Ovary (tissue), 9 donors: Measurements from ENCODE around the gene DIPK1B. TPM values are rescaled to one million over a fixed set of nuclear protein-coding genes. Genes with fewer than 3 reads are reported as not detected.

Source experiments
- DNase-seq, 5 donors: peaks; one replicate each; pipeline ENCODE4 v3.0.0-alpha.2; 2019 to 2020
- H3K27ac ChIP-seq, 2 donors: fragments of 200-600 bp; one replicate each; pipeline versions ENCODE4 v1.5.1 to v1.8.0; 2019 to 2022
- H3K27me3 ChIP-seq: fragments of 200-600 bp; one replicate; pipeline ENCODE4 v1.8.0; 2022
- H3K36me3 ChIP-seq: fragments of 200-600 bp; sonication (generic); one replicate; pipeline ENCODE4 v1.5.1; 2019
- H3K4me1 ChIP-seq: one replicate; pipeline ENCODE4 v1.8.1; 2013; ENCODE audit warnings: mild to moderate bottlenecking, moderate library complexity; ENCODE audit not compliant: insufficient read depth
- H3K4me3 ChIP-seq: fragments of 200-600 bp; sonication (generic); one replicate; pipeline ENCODE4 v1.5.1; 2017
- H3K9me3 ChIP-seq, 2 donors: fragments of 200-600 bp in 1 of 2; sonication (generic) in 1 of 2; one replicate each; pipeline versions ENCODE4 v1.5.1 to v1.8.1; 2013 to 2019; ENCODE audit warnings: mild to moderate bottlenecking in 1 of 2, moderate library complexity in 1 of 2
- CTCF ChIP-seq, 3 donors: fragments of 450-650 bp in 2 of 3; fragments of 200-600 bp in 1 of 3; IDR thresholded peaks; one replicate each; pipeline versions ENCODE4 v1.5.1 to v1.8.0; 2016 to 2022; ENCODE audit warnings: antibody characterized with exemption in 3 of 3, mild to moderate bottlenecking in 1 of 3
- EP300 ChIP-seq: sonication (generic); formaldehyde crosslinking; IDR thresholded peaks from one replicate; pipeline ENCODE4 v1.6.1; 2017; ENCODE audit warnings: antibody characterized with exemption
- POLR2A ChIP-seq: fragments of 450-650 bp; IDR thresholded peaks from one replicate; pipeline ENCODE4 v1.6.1; 2017; ENCODE audit warnings: antibody characterized with exemption, mild to moderate bottlenecking, moderate library complexity
- WGBS, 3 donors: extraction: QIAGEN DNeasy Blood & Tissue Kit in 1 of 3; methylation state at CpG; one replicate each; pipeline versions ENCODE4 v1.1.5 to v1.1.7; 2013 to 2017; 5-methylcytosine and 5-hydroxymethylcytosine counted together
- intact Hi-C, 4 donors: fragments of 100-400 bp; cut with DNase I; formaldehyde crosslinking; loops; one replicate each; pipeline versions ENCODE4 v1.11.0 to v1.15.1; 2022 to 2023
- polyA plus RNA-seq, 2 donors: library from polyadenylated mRNA; stranded (reverse); fragments of 200-250 nt in 1 of 2; fragments of 350-450 nt in 1 of 2; fragmentation: Illumina TruSeq in 1 of 2; extraction: RNeasy Lipid Tissue Mini Kit (QIAGEN cat#74804) in 1 of 2; gene quantifications; one replicate each; pipeline ENCODE4 v1.2.3, GENCODE V29; 2013 to 2014
- total RNA-seq, 7 donors: library from RNA; depleted of rRNA in 2 of 7; stranded (reverse); fragments of >200 nt in 2 of 7; fragmentation: NEBNext Ultra II Directional in 3 of 7; extraction: Animal tissue kit (Norgen Biotek cat#: 25700) in 3 of 7; gene quantifications; one replicate each; pipeline versions ENCODE4 v1.1.0 to v1.2.4, GENCODE V29; 2016 to 2023
- donor health status: DM: no; HTN: no; CAD: no; lungs with moderate emphysema.
- donor health status: DM: no; HTN: no; CAD: no.
- donor health status: Bipolar disorder and iron deficiency.
- donor health status: DM: yes; HTN: yes; CAD: no.
- donor health status: DM: no; HTN: no; CAD: no.
- donor health status: DM: yes; HTN: yes; CAD: no.

The DIPK1B gene
- total and polyA plus RNA-seq, 9 donors: 2.9 to 23.4 (median 13.1) TPM

DNA sequence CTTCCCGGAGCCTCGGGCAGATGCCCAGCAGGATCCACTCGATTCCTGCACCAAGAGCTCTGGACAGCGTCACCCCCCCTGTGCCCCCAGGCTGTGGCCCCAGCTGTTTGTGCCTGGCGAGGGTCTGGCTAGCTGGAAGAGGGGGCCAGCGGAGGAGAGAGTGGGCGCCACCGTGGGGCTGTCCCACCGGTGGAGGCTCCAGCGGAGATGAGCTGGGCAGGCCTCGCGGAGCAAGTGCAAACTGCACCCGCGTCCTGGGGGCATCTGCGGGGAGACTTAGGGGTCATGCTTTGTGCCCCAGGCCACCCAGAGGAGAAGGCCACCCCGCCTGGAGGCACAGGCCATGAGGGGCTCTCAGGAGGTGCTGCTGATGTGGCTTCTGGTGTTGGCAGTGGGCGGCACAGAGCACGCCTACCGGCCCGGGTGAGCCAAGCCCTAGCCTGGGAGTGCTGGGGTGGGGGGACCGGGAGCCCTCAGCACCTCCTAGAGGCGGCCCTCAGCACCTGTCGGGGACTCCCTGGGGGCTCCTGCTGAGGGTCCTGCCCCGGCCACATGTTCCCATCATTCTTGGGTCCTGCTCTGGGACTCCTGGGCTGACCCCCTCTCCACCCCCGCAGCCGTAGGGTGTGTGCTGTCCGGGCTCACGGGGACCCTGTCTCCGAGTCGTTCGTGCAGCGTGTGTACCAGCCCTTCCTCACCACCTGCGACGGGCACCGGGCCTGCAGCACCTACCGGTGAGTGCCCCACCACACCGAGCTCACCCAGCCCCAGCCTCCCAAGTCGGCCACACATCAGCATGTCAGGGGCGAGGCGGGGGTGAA is 44.2 kb upstream of the DIPK1B start:
- no peak for DNase-seq
- Histone ChIP-seq H3K9me3 (no peaks in the 10 kb centered on the region), H3K4me3 (no peak overlapping the region), H3K27me3 (peaks cover 3% of the 10 kb centered on the region), H3K36me3 (no peaks in the 10 kb centered on the region), H3K27ac (no peak overlapping the region), H3K4me1 (no peaks in the 10 kb centered on the region)
- WGBS, 3 donors: 67 to 73% (median 70%) methylated on average over 37 to 40 of the region's 40 CpGs
- intact Hi-C loops: no loop called here
- TF ChIP-seq EP300 (no peak), CTCF (IDR thresholded peaks at IDR 0.05) (no peak), POLR2A (no peak)

DNA sequence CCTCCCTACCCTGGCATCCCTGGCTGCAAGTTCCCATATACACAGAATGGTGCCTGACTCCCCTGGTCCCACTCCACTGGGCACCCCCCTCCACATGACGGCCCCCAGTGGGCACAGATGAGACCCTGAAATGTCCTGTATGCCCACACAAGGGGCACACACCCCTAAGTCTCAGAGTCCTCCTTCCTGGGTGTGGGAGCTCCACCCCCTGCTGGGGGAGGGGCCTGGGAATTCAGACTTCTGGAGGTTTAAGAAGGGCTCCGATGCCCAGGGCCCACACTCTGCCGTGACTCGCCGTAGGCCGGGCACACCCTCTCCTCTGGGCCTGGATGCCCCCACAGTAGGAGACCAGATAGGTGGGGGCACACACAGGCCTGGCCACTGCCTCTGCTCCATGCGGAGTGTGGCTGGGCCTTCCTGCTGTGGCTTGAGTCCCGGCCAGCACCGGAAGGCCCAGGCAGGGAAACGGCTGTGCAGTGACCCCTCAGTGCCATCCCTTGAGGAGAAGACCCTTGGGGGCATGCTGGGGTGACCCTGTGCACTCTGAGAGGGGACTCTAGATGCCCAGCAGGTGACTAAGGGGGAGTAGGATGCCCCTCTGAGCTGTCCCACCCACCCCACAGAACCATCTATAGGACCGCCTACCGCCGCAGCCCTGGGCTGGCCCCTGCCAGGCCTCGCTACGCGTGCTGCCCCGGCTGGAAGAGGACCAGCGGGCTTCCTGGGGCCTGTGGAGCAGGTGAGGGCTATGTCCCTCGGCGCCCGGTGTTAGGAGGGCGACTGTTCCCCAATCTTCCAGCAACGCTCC is 43.2 kb upstream of the DIPK1B start:
- no peaks in the 10 kb centered on the region for H3K9me3 ChIP-seq
- DNase-seq: no peak
- WGBS, 3 donors: 66 to 68% (median 67%) methylated on average over 22 to 23 of the region's 23 CpGs
- peaks cover 3% of the 10 kb centered on the region for H3K27me3 ChIP-seq
- no peaks in the 10 kb centered on the region for H3K4me1 ChIP-seq
- H3K36me3 ChIP-seq: no peaks in the 10 kb centered on the region
- TF ChIP-seq EP300 (no peak), POLR2A (no peak), CTCF (IDR thresholded peaks at IDR 0.05) (no peak)
- H3K27ac ChIP-seq: no peak overlapping the region
- no peak overlapping the region for H3K4me3 ChIP-seq
- intact Hi-C loops: no loop called here

DNA sequence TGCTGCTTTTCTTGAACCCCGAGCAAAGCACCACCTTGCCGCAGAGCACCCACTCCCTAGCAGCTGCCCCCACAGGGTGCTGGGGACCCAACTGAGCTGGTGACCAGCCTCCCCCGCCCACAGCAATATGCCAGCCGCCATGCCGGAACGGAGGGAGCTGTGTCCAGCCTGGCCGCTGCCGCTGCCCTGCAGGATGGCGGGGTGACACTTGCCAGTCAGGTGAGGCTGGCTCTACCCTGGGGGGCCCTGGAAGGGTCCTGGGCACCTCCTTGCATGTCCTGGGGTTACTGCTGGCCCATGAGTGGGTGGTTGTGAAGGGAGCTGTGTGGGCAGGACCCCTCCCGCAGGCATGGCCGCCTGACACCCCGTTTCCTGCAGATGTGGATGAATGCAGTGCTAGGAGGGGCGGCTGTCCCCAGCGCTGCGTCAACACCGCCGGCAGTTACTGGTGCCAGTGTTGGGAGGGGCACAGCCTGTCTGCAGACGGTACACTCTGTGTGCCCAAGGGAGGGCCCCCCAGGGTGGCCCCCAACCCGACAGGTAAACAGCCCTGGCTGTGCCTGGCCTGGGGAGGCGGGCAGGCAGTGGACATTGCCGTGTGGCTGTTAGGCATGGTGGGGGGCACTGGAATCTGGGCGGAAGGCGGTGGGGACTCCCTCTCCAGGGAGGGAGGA is 42.4 kb upstream of the DIPK1B start:
- Histone ChIP-seq H3K27ac (no peak overlapping the region), H3K9me3 (no peaks in the 10 kb centered on the region), H3K4me1 (no peaks in the 10 kb centered on the region), H3K27me3 (peaks cover 3% of the 10 kb centered on the region), H3K36me3 (no peaks in the 10 kb centered on the region), H3K4me3 (no peak overlapping the region)
- intact Hi-C loops: no loop called here
- TF ChIP-seq CTCF (IDR thresholded peaks at IDR 0.05): no peak
- TF ChIP-seq EP300: no peak
- no peak for TF ChIP-seq POLR2A
- no peak for DNase-seq
- WGBS, 3 donors: 52 to 59% (median 56%) methylated on average over 23 of the region's 23 CpGs

DNA sequence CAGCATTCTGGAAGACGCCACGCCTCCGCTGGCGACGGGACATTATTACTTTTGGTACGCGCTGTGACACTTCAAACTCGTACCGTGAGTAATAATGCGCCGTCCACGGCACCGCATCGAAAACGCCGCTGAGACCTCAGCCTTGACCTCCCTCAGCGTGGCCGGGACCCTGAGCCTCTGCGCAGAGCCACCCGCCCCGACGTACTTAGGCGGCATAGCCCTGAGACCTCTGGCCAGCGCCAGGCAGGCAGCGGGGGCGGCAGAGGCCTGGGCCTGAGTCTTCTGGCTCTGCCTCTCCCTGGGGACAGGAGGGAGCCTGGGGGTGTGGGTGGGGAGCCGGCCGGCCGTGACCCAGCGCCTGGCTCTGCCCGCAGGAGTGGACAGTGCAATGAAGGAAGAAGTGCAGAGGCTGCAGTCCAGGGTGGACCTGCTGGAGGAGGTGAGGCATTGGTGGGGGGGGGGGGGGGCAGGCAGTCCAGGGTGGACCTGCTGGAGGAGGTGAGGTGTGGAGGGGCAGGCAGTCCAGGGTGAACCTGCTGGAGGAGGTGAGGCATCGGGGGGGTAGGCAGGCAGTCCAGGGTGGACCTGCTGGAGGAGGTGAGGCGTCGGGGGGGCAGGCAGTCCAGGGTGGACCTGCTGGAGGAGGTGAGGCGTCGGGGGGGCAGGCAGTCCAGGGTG is 41.7 kb upstream of the DIPK1B start:
- H3K4me3 ChIP-seq: no peak overlapping the region
- intact Hi-C loops: no loop called here
- no peak overlapping the region for H3K27ac ChIP-seq
- no peak for DNase-seq
- H3K9me3 ChIP-seq: no peaks in the 10 kb centered on the region
- WGBS, 3 donors: 32 to 66% (median 49%) methylated on average over 35 to 36 of the region's 36 CpGs
- no peaks in the 10 kb centered on the region for H3K4me1 ChIP-seq
- no peaks in the 10 kb centered on the region for H3K36me3 ChIP-seq
- TF ChIP-seq EP300: no peak
- no peak for TF ChIP-seq CTCF (IDR thresholded peaks at IDR 0.05)
- no peak for TF ChIP-seq POLR2A
- peaks cover 3% of the 10 kb centered on the region for H3K27me3 ChIP-seq
